Activated B cell treated with CpG ODN at 0.5 μM for 24 hours (primary cell): Measurements from ENCODE around the gene MCF2L. TPM values are rescaled to one million over a fixed set of nuclear protein-coding genes. Genes with fewer than 3 reads are reported as not detected.

Source experiments
- ATAC-seq: fragments of 200-7000 bp; cut with Tn5 transposase; one replicate; pipeline ENCODE4 v1.10.0; 2021; ENCODE audit warnings: low read depth, mild to moderate bottlenecking, moderate library complexity
- CTCF ChIA-PET: fragments of 350-600 bp; sonication (Branson Sonifier 250); formaldehyde crosslinking; loops from one replicate; lab custom pipeline; 2021; ENCODE audit warnings: antibody characterized with exemption; lab: Charles Lee
- POLR2A ChIA-PET: fragments of 350-600 bp; sonication (Branson Sonifier 250); formaldehyde crosslinking; loops from one replicate; lab custom pipeline; 2021; ENCODE audit warnings: antibody characterized with exemption; lab: Charles Lee
- DNase-seq: peaks from one replicate; pipeline ENCODE4 v3.0.0; 2022
- H3K27ac Mint-ChIP-seq: one replicate; pipeline ENCODE4 v1.8.0; 2020; ENCODE audit warnings: mixed read lengths
- H3K27me3 Mint-ChIP-seq: one replicate; pipeline ENCODE4 v1.8.0; 2021; ENCODE audit warnings: mixed read lengths
- H3K36me3 Mint-ChIP-seq: one replicate; pipeline ENCODE4 v1.8.0; 2021; ENCODE audit warnings: low read depth, mixed read lengths
- H3K4me1 Mint-ChIP-seq: one replicate; pipeline ENCODE4 v1.8.0; 2021; ENCODE audit warnings: mixed read lengths
- H3K4me3 Mint-ChIP-seq: one replicate; pipeline ENCODE4 v1.8.0; 2020; ENCODE audit warnings: mild to moderate bottlenecking, mixed read lengths
- H3K9me3 Mint-ChIP-seq: one replicate; pipeline ENCODE4 v1.8.0; 2020; ENCODE audit warnings: mixed read lengths
- intact Hi-C: fragments of 100-400 bp; cut with micrococcal nuclease; formaldehyde crosslinking; loops from one replicate; pipeline ENCODE4 v1.15.1; 2024
- total RNA-seq: library from RNA; stranded (reverse); gene quantifications from 2 replicates; pipeline ENCODE4 v1.2.3, GENCODE V29; 2022
- TF ChIP-seq, protein P1 (sequence below): fragments of 200-600 bp; IDR thresholded peaks from one replicate; pipeline ENCODE4 v1.8.0; 2022; ENCODE audit warnings: antibody characterized with exemption, mild to moderate bottlenecking

MCF2L gene
- total RNA-seq, 1 donor from 2014 or later = 3.4 TPM

- intact Hi-C loops = no loop called here
- H3K27me3 Mint-ChIP-seq = peaks cover 15% of the 10 kb centered on the region
- ATAC-seq (no peak), DNase-seq (no peak)
- ChIA-PET POLR2A (no interaction called here), CTCF (no interaction called here)
- H3K27ac Mint-ChIP-seq = no peak overlapping the region
- TF ChIP-seq, protein P1, sequence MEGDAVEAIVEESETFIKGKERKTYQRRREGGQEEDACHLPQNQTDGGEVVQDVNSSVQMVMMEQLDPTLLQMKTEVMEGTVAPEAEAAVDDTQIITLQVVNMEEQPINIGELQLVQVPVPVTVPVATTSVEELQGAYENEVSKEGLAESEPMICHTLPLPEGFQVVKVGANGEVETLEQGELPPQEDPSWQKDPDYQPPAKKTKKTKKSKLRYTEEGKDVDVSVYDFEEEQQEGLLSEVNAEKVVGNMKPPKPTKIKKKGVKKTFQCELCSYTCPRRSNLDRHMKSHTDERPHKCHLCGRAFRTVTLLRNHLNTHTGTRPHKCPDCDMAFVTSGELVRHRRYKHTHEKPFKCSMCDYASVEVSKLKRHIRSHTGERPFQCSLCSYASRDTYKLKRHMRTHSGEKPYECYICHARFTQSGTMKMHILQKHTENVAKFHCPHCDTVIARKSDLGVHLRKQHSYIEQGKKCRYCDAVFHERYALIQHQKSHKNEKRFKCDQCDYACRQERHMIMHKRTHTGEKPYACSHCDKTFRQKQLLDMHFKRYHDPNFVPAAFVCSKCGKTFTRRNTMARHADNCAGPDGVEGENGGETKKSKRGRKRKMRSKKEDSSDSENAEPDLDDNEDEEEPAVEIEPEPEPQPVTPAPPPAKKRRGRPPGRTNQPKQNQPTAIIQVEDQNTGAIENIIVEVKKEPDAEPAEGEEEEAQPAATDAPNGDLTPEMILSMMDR = no peak
- peaks cover 7% of the 10 kb centered on the region for H3K4me1 Mint-ChIP-seq
- H3K4me3 Mint-ChIP-seq = no peak overlapping the region
- H3K36me3 Mint-ChIP-seq = no peaks in the 10 kb centered on the region
- no peaks in the 10 kb centered on the region for H3K9me3 Mint-ChIP-seq
Observed at GRCh38 chr13:113002913-113003290, 33.9 kb downstream of the MCF2L start.

DNA sequence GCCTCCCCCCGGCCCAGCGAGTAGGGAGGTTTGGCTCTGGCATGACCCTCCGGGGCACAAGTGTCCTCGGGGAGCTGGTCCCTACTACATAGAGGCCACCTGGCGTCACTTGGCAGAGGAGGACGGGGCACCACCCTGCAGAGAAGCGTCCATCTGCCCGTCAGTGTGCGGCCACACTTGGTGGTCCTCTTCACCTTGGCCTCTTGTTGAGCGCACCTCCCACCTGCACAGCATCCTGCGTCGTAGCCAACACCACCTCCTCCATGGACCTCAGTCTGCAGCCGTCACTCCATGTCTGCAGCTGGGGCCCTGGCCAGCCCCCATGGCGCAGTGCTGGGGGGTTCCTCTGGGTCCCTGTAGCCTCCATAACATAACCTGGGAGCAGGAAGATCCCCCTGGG lies 35.1 kb downstream of the MCF2L start:
- ATAC-seq (no peak), DNase-seq (no peak)
- no peaks in the 10 kb centered on the region for H3K9me3 Mint-ChIP-seq
- H3K27me3 Mint-ChIP-seq = peaks cover 9% of the 10 kb centered on the region
- H3K36me3 Mint-ChIP-seq = no peaks in the 10 kb centered on the region
- TF ChIP-seq, protein P1 = no peak
- H3K4me1 Mint-ChIP-seq = peaks cover 7% of the 10 kb centered on the region
- intact Hi-C loops = no loop called here
- ChIA-PET POLR2A (no interaction called here), CTCF (no interaction called here)
- H3K4me3 Mint-ChIP-seq = no peak overlapping the region
- H3K27ac Mint-ChIP-seq = no peak overlapping the region

DNA sequence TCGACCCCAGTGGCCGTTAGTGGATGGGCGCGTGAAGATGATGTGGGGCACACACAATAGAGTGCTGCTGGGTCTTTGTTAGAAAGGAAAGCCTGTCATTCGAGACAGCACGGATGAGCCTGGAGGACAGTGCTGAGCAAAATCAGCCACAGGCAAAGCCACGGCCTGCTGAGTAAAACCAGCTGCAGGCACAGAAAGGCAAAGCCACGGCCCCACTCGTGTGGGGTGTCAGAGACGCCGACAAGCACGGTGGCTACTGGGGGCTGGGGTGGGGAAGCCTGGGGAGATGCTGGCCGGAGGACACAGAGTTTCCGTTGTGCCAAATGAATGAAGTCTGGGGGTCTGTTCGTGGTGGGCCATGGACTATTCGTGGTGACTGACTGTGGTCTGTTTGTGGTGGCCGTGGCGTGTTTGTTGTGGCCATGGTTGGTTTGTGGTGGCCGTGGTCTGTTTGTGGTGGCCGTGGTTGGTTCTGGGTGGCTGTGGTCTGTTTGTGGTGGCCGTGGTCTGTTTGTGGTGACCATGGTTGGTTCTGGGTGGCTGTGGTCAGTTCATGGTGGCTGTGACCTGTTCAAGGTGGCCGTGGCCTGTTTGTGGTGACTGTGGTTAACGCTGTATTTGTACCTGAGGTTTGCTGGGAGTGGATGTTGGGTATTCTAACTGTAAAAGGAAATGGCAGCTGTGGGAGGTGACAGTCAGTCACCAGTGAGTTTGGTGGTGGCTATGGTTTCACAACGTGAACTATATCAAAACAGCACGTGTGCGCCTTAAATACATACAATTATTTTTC lies 36.3 kb downstream of the MCF2L start:
- H3K9me3 Mint-ChIP-seq = no peaks in the 10 kb centered on the region
- H3K36me3 Mint-ChIP-seq = no peaks in the 10 kb centered on the region
- ChIA-PET CTCF (no interaction called here), POLR2A (no interaction called here)
- no peak overlapping the region for H3K4me3 Mint-ChIP-seq
- peaks cover 7% of the 10 kb centered on the region for H3K4me1 Mint-ChIP-seq
- ATAC-seq (no peak), DNase-seq (no peak)
- TF ChIP-seq, protein P1 = no peak
- intact Hi-C loops = no loop called here
- H3K27me3 Mint-ChIP-seq = peaks cover 1% of the 10 kb centered on the region
- no peak overlapping the region for H3K27ac Mint-ChIP-seq

DNA sequence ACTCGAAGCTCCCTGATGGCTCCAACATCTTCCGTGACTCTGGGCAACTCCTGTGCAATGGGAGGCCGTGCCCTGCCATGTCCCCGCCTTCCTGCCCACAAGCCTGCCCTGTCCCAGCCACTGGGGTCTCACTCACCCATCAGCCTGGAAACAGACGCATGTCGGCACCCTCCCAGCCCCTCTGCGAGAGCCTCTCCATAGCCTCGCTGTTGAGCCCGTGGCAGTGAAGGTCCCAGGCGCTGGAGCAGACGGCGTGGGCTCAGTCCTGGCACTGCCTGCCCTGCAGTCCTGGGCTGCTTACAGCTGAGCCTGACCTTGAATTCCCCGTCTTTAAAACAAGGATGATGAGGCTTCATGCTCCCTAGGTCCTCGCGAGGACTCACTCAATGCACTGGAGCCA lies 37.0 kb downstream of the MCF2L start:
- Mint-ChIP-seq H3K27ac (no peak overlapping the region), H3K4me1 (peaks cover 6% of the 10 kb centered on the region), H3K36me3 (no peaks in the 10 kb centered on the region), H3K27me3 (no peaks in the 10 kb centered on the region), H3K4me3 (no peak overlapping the region), H3K9me3 (no peaks in the 10 kb centered on the region)
- CTCF ChIA-PET = no interaction called here
- no peak for DNase-seq
- POLR2A ChIA-PET = no interaction called here
- intact Hi-C loops = no loop called here
- TF ChIP-seq, protein P1 = no peak
- no peak for ATAC-seq

GRCh38 chr13:113006660-113007059 lies 37.6 kb downstream of the MCF2L start:
- H3K36me3 Mint-ChIP-seq = no peaks in the 10 kb centered on the region
- ChIA-PET CTCF (no interaction called here), POLR2A (no interaction called here)
- no peaks in the 10 kb centered on the region for H3K9me3 Mint-ChIP-seq
- H3K4me3 Mint-ChIP-seq = no peak overlapping the region
- no peak for ATAC-seq
- H3K27ac Mint-ChIP-seq = no peak overlapping the region
- intact Hi-C loops = no loop called here
- H3K27me3 Mint-ChIP-seq = no peaks in the 10 kb centered on the region
- TF ChIP-seq, protein P1 = no peak
- H3K4me1 Mint-ChIP-seq = peaks cover 5% of the 10 kb centered on the region
- DNase-seq = no peak
